Measurements from ENCODE around the gene DIP2C.
"Not testable (repeated sequence)": the region's sequence is repeated elsewhere in the genome, so short reads cannot be mapped to it uniquely, and the experiment has no call there.

Gene DIP2C

GRCh38 chr10:435397-435796, 254.1 kb downstream of the DIP2C start:
- DNase-seq = no peak

GRCh38 chr10:429696-430095, 259.8 kb downstream of the DIP2C start:
- DNase-seq = no peak

- DNase-seq = no peak
Observed at GRCh38 chr10:427761-428519, 261.5 kb downstream of the DIP2C start.

GRCh38 chr10:425365-425764, 264.1 kb downstream of the DIP2C start:
- not testable (repeated sequence) for DNase-seq

- DNase-seq = not testable (repeated sequence)
Observed at GRCh38 chr10:424724-425123, 264.7 kb downstream of the DIP2C start.

- DNase-seq = no peak
Observed at GRCh38 chr10:423178-423577, 266.3 kb downstream of the DIP2C start.

- no peak for DNase-seq
Observed at GRCh38 chr10:422675-423074, 266.8 kb downstream of the DIP2C start.

GRCh38 chr10:422241-422640, 267.2 kb downstream of the DIP2C start:
- no peak for DNase-seq

- DNase-seq = no peak
Observed at GRCh38 chr10:421170-421569, 268.3 kb downstream of the DIP2C start.

- DNase-seq = no peak
Observed at GRCh38 chr10:420154-421121, 269.0 kb downstream of the DIP2C start.

- DNase-seq = no peak
Observed at GRCh38 chr10:418894-419293, 270.6 kb downstream of the DIP2C start.

- no peak for DNase-seq
Observed at GRCh38 chr10:418226-418625, 271.2 kb downstream of the DIP2C start.

GRCh38 chr10:416091-416515, 273.4 kb downstream of the DIP2C start:
- DNase-seq = no peak

- peak; percentile 67 for DNase-seq
Observed at GRCh38 chr10:413662-414071, 275.8 kb downstream of the DIP2C start.

GRCh38 chr10:412109-412508, 277.4 kb downstream of the DIP2C start:
- DNase-seq = no peak

GRCh38 chr10:411603-412002, 277.9 kb downstream of the DIP2C start:
- no peak for DNase-seq

GRCh38 chr10:409408-410040, 279.9 kb downstream of the DIP2C start:
- DNase-seq = no peak

GRCh38 chr10:408236-408635, 281.2 kb downstream of the DIP2C start:
- DNase-seq = no peak

- DNase-seq = no peak
Observed at GRCh38 chr10:406976-407375, 282.5 kb downstream of the DIP2C start.

- no peak for DNase-seq
Observed at GRCh38 chr10:405648-406047, 283.8 kb downstream of the DIP2C start.

- no peak for DNase-seq
Observed at GRCh38 chr10:404991-405390, 284.5 kb downstream of the DIP2C start.

GRCh38 chr10:404346-404745, 285.1 kb downstream of the DIP2C start:
- no peak for DNase-seq

- DNase-seq = no peak
Observed at GRCh38 chr10:398954-399353, 290.5 kb downstream of the DIP2C start.

All from NCI-H82 (cell line).